HEK293 (cell line): Measurements from ENCODE around the gene CUEDC1.

Experiments used
- CTCF ChIA-PET: fragments of 350-600 bp; formaldehyde crosslinking; extraction: SDS; loops from one replicate; lab custom pipeline; 2021; ENCODE audit warnings: antibody characterized with exemption; lab: Yijun Ruan, JAX
- POLR2A ChIA-PET: fragments of 300-600 bp; formaldehyde crosslinking; extraction: SDS; loops from one replicate; lab custom pipeline; 2020; ENCODE audit warnings: antibody characterized with exemption, inconsistent platforms; lab: Yijun Ruan, JAX
- H3K27ac ChIP-seq: fragments of 200-500 bp; sonication (Bioruptor generic); 2 replicates; pipeline ENCODE4 v1.5.1; 2014; ENCODE audit warnings: low read depth, low read length, control low read depth, inconsistent platforms; ENCODE audit errors: extremely low read depth
- H3K36me3 ChIP-seq, 2 experiments: fragments of 200-500 bp in 1 of 2; sonication (Bioruptor generic) in 1 of 2; 1 replicate in 1 of 2; 2 replicates in 1 of 2; pipeline ENCODE4 v1.5.1; 2014 to 2017; ENCODE audit warnings: inconsistent platforms in 2 of 2, low read length in 2 of 2; ENCODE audit not compliant: control insufficient read depth in 2 of 2, insufficient read depth in 1 of 2
- H3K4me1 ChIP-seq: fragments of 200-500 bp; sonication (Bioruptor generic); 2 replicates; pipeline ENCODE4 v1.5.1; 2014; ENCODE audit warnings: mild to moderate bottlenecking, low read length, inconsistent platforms; ENCODE audit not compliant: control insufficient read depth, insufficient read depth
- H3K4me3 ChIP-seq: 2 replicates; pipeline ENCODE4 v1.5.1; 2011; ENCODE audit warnings: low read depth, mild to moderate bottlenecking, control low read depth, low read length, moderate library complexity
- H3K9me3 ChIP-seq: fragments of 200-500 bp; sonication (Bioruptor generic); 2 replicates; pipeline ENCODE4 v1.5.1; 2014; ENCODE audit warnings: low read depth, low read length, inconsistent platforms; ENCODE audit not compliant: control insufficient read depth, insufficient read depth
- BCL11A ChIP-seq: fragments of 450-650 bp; formaldehyde crosslinking; IDR thresholded peaks from 2 replicates; pipeline ENCODE4 v1.5.1; 2016; ENCODE audit warnings: low read depth, missing biosample characterization, missing genetic modification characterization
- GLIS1 ChIP-seq: fragments of 450-650 bp; formaldehyde crosslinking; IDR thresholded peaks from 2 replicates; pipeline ENCODE4 v1.5.1; 2016; ENCODE audit warnings: missing biosample characterization, missing genetic modification characterization
- KLF1 ChIP-seq: fragments of 450-650 bp; formaldehyde crosslinking; IDR thresholded peaks from 2 replicates; pipeline ENCODE4 v1.5.1; 2016; ENCODE audit warnings: missing biosample characterization, missing genetic modification characterization
- MEIS1 ChIP-seq: sonication (generic); formaldehyde crosslinking; IDR thresholded peaks from 2 replicates; pipeline ENCODE4 v1.8.1; 2022; ENCODE audit warnings: missing genetic modification reagents, mild to moderate bottlenecking, borderline replicate concordance
- SALL2 ChIP-seq: fragments of 450-650 bp; formaldehyde crosslinking; IDR thresholded peaks from 2 replicates; pipeline ENCODE4 v1.5.0; 2017; ENCODE audit warnings: missing biosample characterization, mild to moderate bottlenecking, missing genetic modification characterization, borderline replicate concordance
- SCRT2 ChIP-seq: fragments of 450-650 bp; formaldehyde crosslinking; IDR thresholded peaks from 2 replicates; pipeline ENCODE4 v1.5.1; 2016; ENCODE audit warnings: missing biosample characterization, missing genetic modification characterization
- SP7 ChIP-seq: fragments of 450-650 bp; formaldehyde crosslinking; IDR thresholded peaks from 2 replicates; pipeline ENCODE4 v1.5.1; 2016; ENCODE audit warnings: missing biosample characterization, missing genetic modification characterization
- ZFHX2 ChIP-seq: fragments of 450-650 bp; formaldehyde crosslinking; conservative IDR thresholded peaks from 2 replicates; pipeline ENCODE4 v1.5.1; 2016; ENCODE audit warnings: missing biosample characterization, missing genetic modification characterization
- ZNF132 ChIP-seq: fragments of 450-650 bp; formaldehyde crosslinking; IDR thresholded peaks from 2 replicates; pipeline ENCODE4 v1.5.1; 2017; ENCODE audit warnings: missing biosample characterization, missing genetic modification characterization, borderline replicate concordance
- ZNF184 ChIP-seq: fragments of 450-650 bp; IDR thresholded peaks from 2 replicates; pipeline ENCODE4 v1.5.1; 2018; ENCODE audit warnings: missing biosample characterization, mild to moderate bottlenecking, missing genetic modification characterization
- ZNF223 ChIP-seq: fragments of 450-650 bp; formaldehyde crosslinking; IDR thresholded peaks from 2 replicates; pipeline ENCODE4 v1.5.1; 2016; ENCODE audit warnings: missing biosample characterization, missing genetic modification characterization
- ZNF423 ChIP-seq: fragments of 450-650 bp; formaldehyde crosslinking; IDR thresholded peaks from 2 replicates; pipeline ENCODE4 v1.5.1; 2016; ENCODE audit warnings: missing biosample characterization, missing genetic modification characterization
- ZNF473 ChIP-seq: fragments of 450-650 bp; formaldehyde crosslinking; IDR thresholded peaks from 2 replicates; pipeline ENCODE4 v1.5.1; 2017; ENCODE audit warnings: missing biosample characterization, missing genetic modification characterization
- ZNF521 ChIP-seq: fragments of 450-650 bp; formaldehyde crosslinking; IDR thresholded peaks from 2 replicates; pipeline ENCODE4 v1.5.1; 2017; ENCODE audit warnings: missing biosample characterization, mild to moderate bottlenecking, missing genetic modification characterization
- ZNF571 ChIP-seq: fragments of 450-650 bp; formaldehyde crosslinking; IDR thresholded peaks from 2 replicates; pipeline ENCODE4 v1.5.0; 2017; ENCODE audit warnings: missing biosample characterization, missing genetic modification characterization
- ZNF600 ChIP-seq: fragments of 450-650 bp; formaldehyde crosslinking; IDR thresholded peaks from 2 replicates; pipeline ENCODE4 v1.5.1; 2016; ENCODE audit warnings: missing biosample characterization, missing genetic modification characterization
- ZNF610 ChIP-seq: fragments of 450-650 bp; formaldehyde crosslinking; IDR thresholded peaks from 2 replicates; pipeline ENCODE4 v1.5.1; 2016; ENCODE audit warnings: missing biosample characterization, missing genetic modification characterization, borderline replicate concordance
- ZNF654 ChIP-seq: fragments of 450-650 bp; formaldehyde crosslinking; IDR thresholded peaks from 2 replicates; pipeline ENCODE4 v1.5.1; 2016; ENCODE audit warnings: low read depth, missing biosample characterization, missing genetic modification characterization
- ZNF777 ChIP-seq: fragments of 450-650 bp; formaldehyde crosslinking; IDR thresholded peaks from 2 replicates; pipeline ENCODE4 v1.5.1; 2017; ENCODE audit warnings: missing biosample characterization, missing genetic modification characterization, borderline replicate concordance
- ZNF792 ChIP-seq: fragments of 450-650 bp; formaldehyde crosslinking; IDR thresholded peaks from 2 replicates; pipeline ENCODE4 v1.5.1; 2016; ENCODE audit warnings: missing biosample characterization, missing genetic modification characterization
- ZNF837 ChIP-seq: fragments of 450-650 bp; formaldehyde crosslinking; IDR thresholded peaks from 2 replicates; pipeline ENCODE4 v1.5.1; 2016; ENCODE audit warnings: missing biosample characterization, missing genetic modification characterization
- TF ChIP-seq, protein P1 (sequence below): fragments of 450-650 bp; formaldehyde crosslinking; IDR thresholded peaks from 2 replicates; pipeline ENCODE4 v1.5.1; 2016; ENCODE audit warnings: missing biosample characterization, missing genetic modification characterization
- TF ChIP-seq, protein P2 (sequence below): fragments of 450-650 bp; formaldehyde crosslinking; IDR thresholded peaks from 2 replicates; pipeline ENCODE4 v1.5.1; 2016; ENCODE audit warnings: missing biosample characterization, missing genetic modification characterization
- TF ChIP-seq, protein P3 (sequence below): fragments of 450-650 bp; formaldehyde crosslinking; IDR thresholded peaks from 2 replicates; pipeline ENCODE4 v1.5.1; 2016; ENCODE audit warnings: missing biosample characterization, missing genetic modification characterization
- TF ChIP-seq, protein P4 (sequence below): fragments of 450-650 bp; formaldehyde crosslinking; IDR thresholded peaks from 2 replicates; pipeline ENCODE4 v1.5.1; 2016; ENCODE audit warnings: missing biosample characterization, missing genetic modification characterization
- TF ChIP-seq, protein P5 (sequence below): fragments of 450-650 bp; formaldehyde crosslinking; IDR thresholded peaks from 2 replicates; pipeline ENCODE4 v1.5.1; 2016; ENCODE audit warnings: missing biosample characterization, missing genetic modification characterization

CUEDC1 gene

DNA sequence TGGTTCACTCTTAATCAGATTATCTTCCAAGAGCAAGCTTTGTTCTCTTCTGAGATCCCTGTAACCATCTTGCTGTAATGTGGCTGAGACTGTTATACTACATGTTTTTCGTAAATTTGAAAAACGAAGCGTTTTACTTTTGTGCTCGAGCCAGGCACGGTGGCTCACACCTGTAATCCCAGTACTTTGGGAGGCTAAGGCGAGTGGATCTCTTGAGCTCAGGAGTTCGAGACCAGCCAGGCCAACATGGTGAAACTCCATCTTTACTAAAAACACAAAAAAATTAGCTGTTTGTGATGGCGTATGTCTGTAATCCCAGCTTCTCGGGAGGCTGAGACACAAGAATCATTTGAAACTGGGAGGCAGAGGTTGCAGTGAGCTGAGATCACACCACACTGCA lies 7.8 kb downstream of the CUEDC1 start:
- no peak for TF ChIP-seq ZNF654 (tag by site-specific recombination)
- TF ChIP-seq, protein P1, sequence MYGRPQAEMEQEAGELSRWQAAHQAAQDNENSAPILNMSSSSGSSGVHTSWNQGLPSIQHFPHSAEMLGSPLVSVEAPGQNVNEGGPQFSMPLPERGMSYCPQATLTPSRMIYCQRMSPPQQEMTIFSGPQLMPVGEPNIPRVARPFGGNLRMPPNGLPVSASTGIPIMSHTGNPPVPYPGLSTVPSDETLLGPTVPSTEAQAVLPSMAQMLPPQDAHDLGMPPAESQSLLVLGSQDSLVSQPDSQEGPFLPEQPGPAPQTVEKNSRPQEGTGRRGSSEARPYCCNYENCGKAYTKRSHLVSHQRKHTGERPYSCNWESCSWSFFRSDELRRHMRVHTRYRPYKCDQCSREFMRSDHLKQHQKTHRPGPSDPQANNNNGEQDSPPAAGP (tag by site-specific recombination), result no peak
- no peak for TF ChIP-seq KLF1 (tag by site-specific recombination)
- TF ChIP-seq, protein P2, sequence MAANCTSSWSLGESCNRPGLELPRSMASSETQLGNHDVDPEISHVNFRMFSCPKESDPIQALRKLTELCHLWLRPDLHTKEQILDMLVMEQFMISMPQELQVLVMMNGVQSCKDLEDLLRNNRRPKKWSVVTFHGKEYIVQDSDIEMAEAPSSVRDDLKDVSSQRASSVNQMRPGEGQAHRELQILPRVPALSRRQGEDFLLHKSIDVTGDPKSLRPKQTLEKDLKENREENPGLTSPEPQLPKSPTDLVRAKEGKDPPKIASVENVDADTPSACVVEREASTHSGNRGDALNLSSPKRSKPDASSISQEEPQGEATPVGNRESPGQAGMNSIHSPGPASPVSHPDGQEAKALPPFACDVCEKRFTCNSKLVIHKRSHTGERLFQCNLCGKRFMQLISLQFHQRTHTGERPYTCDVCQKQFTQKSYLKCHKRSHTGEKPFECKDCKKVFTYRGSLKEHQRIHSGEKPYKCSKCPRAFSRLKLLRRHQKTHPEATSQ (tag by site-specific recombination), result no peak
- no peak for TF ChIP-seq ZNF521 (tag by site-specific recombination)
- TF ChIP-seq ZNF837 (tag by site-specific recombination), result no peak
- no peak for TF ChIP-seq ZNF132 (tag by site-specific recombination)
- no peak for TF ChIP-seq ZNF792 (tag by site-specific recombination)
- no peak for TF ChIP-seq SCRT2 (tag by site-specific recombination)
- no peak for TF ChIP-seq ZNF610 (tag by site-specific recombination)
- TF ChIP-seq MEIS1 (CRISPR knock-in tag), result no peak
- no peak for TF ChIP-seq SALL2 (tag by site-specific recombination)
- no peak for TF ChIP-seq ZNF777 (tag by site-specific recombination)
- TF ChIP-seq ZNF473 (tag by site-specific recombination), result no peak
- TF ChIP-seq ZNF223 (tag by site-specific recombination), result no peak
- no peak for TF ChIP-seq BCL11A (tag by site-specific recombination)
- TF ChIP-seq, protein P3, sequence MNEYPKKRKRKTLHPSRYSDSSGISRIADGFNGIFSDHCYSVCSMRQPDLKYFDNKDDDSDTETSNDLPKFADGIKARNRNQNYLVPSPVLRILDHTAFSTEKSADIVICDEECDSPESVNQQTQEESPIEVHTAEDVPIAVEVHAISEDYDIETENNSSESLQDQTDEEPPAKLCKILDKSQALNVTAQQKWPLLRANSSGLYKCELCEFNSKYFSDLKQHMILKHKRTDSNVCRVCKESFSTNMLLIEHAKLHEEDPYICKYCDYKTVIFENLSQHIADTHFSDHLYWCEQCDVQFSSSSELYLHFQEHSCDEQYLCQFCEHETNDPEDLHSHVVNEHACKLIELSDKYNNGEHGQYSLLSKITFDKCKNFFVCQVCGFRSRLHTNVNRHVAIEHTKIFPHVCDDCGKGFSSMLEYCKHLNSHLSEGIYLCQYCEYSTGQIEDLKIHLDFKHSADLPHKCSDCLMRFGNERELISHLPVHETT (tag by site-specific recombination), result no peak
- TF ChIP-seq ZFHX2 (tag by site-specific recombination), result no peak
- no peak for TF ChIP-seq ZNF571 (tag by site-specific recombination)
- POLR2A ChIA-PET, result interaction anchor here (0.6 to 3.2 kb wide), 5 partner anchors 9 to 96 kb away, joined by 3 to 22 read pairs (median 5); partner anchors contain the start of gene CUEDC1
- no peak overlapping the region for H3K27ac ChIP-seq
- H3K9me3 ChIP-seq, result no peaks in the 10 kb centered on the region
- no peaks in the 10 kb centered on the region for H3K36me3 ChIP-seq
- no peak overlapping the region for H3K4me3 ChIP-seq
- H3K4me1 ChIP-seq, result peaks cover 50% of the 10 kb centered on the region
- CTCF ChIA-PET, result interaction anchor here (0.6 to 6.0 kb wide), 8 partner anchors 12 to 164 kb away, joined by 3 to 38 read pairs (median 4); no protein-coding TSS in a partner anchor

DNA sequence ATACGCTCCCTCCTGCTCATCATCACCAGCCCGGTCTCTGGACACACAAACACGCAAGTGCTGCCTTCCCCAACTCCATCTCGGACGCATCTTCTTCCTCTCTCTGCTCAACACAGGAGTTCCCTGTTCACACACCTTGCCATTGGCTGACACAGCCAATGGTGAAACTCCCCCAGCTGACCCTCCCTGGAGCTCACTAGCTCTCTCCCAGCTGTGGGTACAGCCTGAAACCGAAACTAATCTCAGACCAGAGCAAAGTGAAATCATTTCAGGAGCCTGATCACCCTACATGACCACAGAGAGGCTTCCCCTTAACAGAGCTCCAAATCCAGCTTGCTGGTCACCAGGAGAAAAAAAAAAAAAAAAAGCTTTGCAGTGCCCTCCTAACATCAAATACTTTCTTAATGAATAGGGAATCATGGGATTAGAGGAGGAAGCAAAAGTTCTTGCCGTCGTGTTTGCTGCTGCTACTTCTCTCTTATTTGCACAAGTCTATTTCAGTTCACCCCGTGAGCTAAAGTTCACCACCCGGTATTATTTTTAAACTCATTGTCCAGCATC lies 8.3 kb downstream of the CUEDC1 start:
- Histone ChIP-seq H3K9me3 (no peaks in the 10 kb centered on the region), H3K4me3 (no peak overlapping the region), H3K4me1 (peaks cover 52% of the 10 kb centered on the region), H3K27ac (no peak overlapping the region), H3K36me3 (no peaks in the 10 kb centered on the region)
- ChIA-PET POLR2A (interaction anchor here (0.6 to 3.2 kb wide), 3 partner anchors 9 to 96 kb away, joined by 5 to 22 read pairs (median 6); partner anchors contain the start of gene CUEDC1), CTCF (interaction anchor here (0.7 to 6.0 kb wide), 7 partner anchors 16 to 165 kb away, joined by 3 to 38 read pairs (median 6); no protein-coding TSS in a partner anchor)
- TF ChIP-seq SP7 (tag by site-specific recombination) (no peak), ZNF423 (tag by site-specific recombination) (no peak), GLIS1 (peak; percentile 70), BCL11A (tag by site-specific recombination) (no peak), ZNF600 (peak; percentile 66), ZNF184 (no peak)
- TF ChIP-seq, protein P4, sequence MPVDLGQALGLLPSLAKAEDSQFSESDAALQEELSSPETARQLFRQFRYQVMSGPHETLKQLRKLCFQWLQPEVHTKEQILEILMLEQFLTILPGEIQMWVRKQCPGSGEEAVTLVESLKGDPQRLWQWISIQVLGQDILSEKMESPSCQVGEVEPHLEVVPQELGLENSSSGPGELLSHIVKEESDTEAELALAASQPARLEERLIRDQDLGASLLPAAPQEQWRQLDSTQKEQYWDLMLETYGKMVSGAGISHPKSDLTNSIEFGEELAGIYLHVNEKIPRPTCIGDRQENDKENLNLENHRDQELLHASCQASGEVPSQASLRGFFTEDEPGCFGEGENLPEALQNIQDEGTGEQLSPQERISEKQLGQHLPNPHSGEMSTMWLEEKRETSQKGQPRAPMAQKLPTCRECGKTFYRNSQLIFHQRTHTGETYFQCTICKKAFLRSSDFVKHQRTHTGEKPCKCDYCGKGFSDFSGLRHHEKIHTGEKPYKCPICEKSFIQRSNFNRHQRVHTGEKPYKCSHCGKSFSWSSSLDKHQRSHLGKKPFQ, result peak; percentile 90
- TF ChIP-seq, protein P5, sequence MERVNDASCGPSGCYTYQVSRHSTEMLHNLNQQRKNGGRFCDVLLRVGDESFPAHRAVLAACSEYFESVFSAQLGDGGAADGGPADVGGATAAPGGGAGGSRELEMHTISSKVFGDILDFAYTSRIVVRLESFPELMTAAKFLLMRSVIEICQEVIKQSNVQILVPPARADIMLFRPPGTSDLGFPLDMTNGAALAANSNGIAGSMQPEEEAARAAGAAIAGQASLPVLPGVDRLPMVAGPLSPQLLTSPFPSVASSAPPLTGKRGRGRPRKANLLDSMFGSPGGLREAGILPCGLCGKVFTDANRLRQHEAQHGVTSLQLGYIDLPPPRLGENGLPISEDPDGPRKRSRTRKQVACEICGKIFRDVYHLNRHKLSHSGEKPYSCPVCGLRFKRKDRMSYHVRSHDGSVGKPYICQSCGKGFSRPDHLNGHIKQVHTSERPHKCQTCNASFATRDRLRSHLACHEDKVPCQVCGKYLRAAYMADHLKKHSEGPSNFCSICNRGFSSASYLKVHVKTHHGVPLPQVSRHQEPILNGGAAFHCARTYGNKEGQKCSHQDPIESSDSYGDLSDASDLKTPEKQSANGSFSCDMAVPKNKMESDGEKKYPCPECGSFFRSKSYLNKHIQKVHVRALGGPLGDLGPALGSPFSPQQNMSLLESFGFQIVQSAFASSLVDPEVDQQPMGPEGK (tag by site-specific recombination), result peak; percentile 32; the same call in 1 of the 2 replicates
